IPS DF 4.7 (cell line): ENCODE measurements around the gene PLSCR3.

ENCODE experiments used
- DNase-seq: peaks from one replicate; pipeline ENCODE4 v3.0.0-alpha.2; 2013; ENCODE audit warnings: low spot score; ENCODE audit errors: extremely low read depth

Gene PLSCR3

DNA sequence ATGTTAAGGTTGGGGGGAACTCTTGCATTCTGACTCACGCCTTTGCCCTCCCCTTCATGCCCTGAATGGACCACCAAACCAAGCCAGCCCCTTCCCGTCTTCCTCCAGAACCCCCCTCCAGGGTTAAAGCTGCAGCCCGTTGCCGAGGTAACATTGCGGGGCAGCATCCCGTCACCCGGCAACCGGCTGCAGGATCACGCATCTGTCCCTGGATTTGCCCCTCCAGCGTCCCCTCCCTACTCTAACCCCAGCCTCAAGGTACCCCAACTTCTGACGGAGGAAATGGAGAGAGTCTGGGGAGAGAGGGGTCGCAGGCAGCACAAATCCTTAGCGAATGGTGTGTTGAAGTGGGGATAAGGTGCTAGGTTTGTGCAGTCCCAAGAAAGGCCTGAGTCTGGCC lies 12.8 kb upstream of the PLSCR3 start:
- DNase-seq, result no peak

- no peak for DNase-seq
Observed at GRCh38 chr17:7406235-7406825, 12.0 kb upstream of the PLSCR3 start.

DNA sequence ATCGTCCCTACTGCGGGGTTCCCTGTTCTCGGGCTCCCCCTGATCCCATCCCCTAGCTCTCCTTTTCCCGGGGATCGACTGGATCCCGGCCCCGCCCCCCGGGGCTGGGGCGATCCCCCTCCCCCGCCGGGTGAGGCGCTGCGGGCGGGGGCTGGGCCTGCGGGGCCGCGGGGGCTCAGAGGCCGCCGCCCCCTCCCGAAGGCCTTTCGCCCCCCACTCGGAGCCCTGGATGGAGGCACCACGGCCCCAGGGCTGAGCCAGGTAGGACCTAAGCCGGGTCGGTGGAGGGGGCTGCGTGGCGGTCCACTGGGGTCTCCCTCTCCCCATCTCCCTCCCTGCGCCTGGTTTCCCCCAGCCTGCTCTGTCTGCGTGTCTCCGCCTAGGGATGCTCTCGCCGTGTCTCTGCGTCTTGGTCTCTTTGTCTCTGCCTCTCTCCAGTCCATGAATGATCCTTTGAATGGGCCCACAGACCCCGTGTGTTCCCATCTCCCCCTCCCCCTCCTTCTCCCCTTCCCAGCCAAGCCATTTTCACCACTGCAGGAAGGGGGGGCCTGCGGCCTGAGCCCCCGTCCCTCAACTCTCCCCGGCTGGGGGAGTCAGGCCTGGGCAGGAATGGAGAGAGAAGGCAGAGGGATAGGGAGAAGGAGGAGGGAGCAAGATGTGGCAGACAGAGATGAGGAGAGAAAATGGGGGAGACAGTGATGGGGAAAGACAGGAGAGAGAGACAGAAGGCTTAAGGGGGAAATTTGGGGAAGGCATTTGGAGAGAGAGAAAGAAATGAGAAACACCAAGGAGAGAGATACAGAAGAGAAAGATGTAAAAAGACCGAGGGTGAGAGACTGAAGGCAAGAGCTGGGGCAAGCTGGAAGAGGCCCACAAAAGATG lies 11.3 kb upstream of the PLSCR3 start:
- no peak for DNase-seq

- no peak for DNase-seq
Observed at GRCh38 chr17:7404737-7405349, 10.5 kb upstream of the PLSCR3 start.

DNA sequence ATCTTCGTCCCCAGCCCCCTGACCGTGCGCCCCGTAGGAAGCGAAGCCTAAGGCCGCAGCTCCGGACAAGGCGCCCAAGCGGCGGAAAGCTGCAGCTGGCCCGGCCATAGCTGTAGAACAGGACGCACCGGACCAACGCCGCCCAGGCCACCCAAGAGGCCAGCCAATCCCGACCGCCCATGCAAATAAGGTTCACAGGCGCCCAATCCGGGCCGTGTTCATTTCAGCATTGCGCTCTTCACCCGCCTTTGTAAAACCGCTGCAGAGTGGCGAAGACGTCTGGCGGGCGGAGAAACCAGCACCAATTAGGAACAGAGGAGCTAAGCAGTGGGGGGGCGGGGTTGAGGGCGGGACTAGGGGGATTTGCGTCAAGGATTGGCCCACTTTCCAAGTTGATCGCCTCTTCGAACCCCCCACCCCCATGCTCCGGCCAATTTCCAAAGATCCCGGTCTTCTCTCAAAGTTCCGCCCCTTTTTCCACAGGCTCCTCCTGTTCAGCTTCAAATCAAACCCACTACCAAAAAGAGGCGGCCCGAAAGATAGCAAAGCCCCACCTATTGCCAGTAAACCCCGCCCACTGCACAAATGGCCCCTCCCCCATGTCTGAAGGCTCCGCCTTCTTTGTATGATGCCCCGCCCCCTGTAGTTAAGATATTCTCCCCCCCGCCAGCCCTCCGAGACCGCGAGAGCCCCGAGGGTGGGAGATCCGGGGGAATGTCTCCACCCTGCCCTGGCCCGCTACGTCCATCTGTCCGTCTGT lies 9.8 kb upstream of the PLSCR3 start, which contains the start of gene TMEM256:
TSS of gene TMEM256 (minus strand) at position 121 of the 760 bp plus-strand sequence. CDS start at position 108, 13 bp downstream.
- peak; percentile 97 for DNase-seq

DNA sequence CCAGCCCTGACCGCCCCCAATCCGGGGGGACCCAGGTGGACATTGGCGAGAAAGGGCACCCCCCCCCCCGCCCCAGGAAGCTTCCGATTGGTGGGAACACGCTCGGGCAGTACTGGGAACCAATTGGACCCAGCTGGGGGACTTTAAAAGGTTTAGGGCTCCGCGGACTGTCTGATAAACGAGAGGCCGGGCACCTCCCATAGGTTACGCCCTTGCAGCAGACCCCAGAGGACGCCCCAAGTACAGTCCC lies 9.3 kb upstream of the PLSCR3 start:
- no peak for DNase-seq

GRCh38 chr17:7403043-7403726 lies 8.9 kb upstream of the PLSCR3 start:
- DNase-seq, result no peak

DNA sequence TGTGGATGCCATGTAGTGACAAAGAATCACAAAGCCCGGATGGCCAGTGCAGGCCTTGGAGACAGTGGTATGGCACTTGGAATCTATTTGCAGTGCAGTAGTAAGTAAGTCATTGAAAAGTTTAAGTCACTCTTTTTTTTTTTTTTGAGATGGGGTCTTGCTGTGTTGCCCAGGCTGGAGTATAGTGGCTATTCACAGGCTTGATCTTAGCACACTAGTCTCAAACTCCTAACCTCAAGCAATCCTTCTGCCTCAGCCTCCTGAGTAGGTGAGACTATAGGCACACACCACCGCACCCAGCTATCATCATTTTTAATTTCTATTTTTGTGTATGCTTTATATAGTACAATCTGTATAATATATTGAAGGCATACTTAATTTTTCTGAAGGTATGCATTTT lies 4.3 kb upstream of the PLSCR3 start:
- DNase-seq, result no peak

- DNase-seq, result no peak
Observed at GRCh38 chr17:7396147-7396546, 1.8 kb upstream of the PLSCR3 start.

GRCh38 chr17:7393613-7394451 lies 493 bp downstream of the PLSCR3 start:
- no peak for DNase-seq

- DNase-seq, result no peak
Observed at GRCh38 chr17:7392696-7393612, 1.4 kb downstream of the PLSCR3 start.

DNA sequence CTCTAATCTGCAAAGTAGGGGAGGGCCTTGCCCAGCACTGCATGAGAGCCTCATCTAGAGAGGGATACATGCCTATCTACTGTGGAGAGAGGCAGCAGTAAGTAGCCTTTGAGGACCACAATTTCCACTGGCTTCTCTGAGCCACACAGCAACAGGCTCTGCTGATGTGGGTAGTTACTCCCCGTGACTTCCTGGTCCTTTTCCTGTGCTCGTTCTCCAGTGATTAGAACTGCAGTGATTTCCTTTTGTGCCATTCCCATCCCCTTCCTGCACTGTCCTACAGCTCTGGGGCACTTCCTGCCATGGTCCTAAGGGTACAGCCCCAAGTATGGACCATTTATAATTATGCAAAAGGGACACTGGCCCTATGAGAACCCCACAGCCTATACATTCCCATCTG lies 3.0 kb downstream of the PLSCR3 start:
- DNase-seq, result no peak

DNA sequence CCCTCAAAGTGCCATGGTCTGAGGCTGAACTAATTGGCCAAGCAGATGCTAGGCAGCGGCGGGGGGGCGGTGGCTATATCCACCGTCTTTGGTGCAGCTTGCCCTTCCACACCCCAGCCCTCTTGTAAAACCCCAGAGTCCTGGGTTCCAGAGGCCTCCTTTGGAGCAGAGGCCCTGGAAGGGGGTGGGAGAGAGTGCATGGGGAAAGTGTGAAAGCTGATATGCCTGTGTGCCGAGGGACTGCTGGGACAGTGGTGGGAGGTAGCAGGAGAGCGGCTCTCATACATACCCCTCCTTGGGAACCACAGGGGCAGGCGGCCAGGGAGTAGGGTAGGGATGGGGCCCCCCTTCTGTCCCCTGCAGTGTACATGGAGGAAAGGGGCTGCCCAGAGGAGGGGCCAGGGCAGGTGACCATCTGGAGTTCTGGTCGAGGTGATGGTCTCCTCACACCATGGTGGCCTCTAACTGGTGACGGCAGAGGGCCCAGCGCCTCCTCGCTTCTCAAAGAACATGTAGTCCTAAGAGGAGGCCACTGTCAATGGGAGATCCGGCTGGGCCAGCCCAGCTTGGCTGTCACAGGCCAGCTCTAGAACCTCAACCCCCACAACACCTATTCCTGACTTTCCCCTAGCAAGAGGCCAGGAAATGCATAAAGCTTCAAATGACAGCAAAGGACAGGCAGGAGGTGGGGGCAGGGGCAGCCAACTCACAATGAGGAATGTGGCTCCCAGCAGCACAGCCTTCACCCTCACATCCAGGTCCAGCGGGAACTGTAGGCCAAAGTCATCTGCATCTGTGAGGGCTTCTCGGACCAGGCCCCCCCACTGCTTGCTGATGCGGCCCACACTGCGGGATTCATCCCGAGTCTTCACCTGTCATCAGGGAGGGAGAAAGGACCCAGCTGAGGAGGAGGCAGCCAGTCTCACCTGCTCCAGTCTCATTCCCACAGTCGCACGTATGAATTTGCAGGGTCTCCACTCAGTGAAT lies 4.1 kb downstream of the PLSCR3 start:
- no peak for DNase-seq

DNA sequence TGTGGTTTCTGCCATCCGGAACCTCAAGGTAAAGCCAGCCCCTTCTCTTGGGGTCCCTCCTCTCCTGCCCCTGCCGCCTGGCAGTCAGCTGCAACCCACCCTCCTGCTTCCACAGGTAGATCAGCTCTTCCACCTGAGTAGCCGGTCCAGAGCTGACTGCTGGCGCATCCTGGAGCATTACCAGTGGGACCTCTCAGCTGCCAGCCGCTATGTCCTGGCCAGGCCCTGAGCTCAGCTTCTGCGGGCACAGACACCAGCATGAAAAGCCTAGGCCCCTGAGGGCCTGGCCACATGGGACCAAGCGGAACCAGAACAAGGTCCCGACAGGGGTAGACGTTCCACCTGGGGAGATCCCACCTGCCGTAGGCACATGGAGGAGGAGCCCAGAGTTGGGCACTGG lies 5.5 kb downstream of the PLSCR3 start:
- no peak for DNase-seq

GRCh38 chr17:7384489-7385081 lies 9.7 kb downstream of the PLSCR3 start:
- no peak for DNase-seq

- no peak for DNase-seq
Observed at GRCh38 chr17:7383742-7384488, 10.4 kb downstream of the PLSCR3 start.

- DNase-seq, result no peak
Observed at GRCh38 chr17:7383371-7383741, 11.0 kb downstream of the PLSCR3 start.
